ENCODE data around the gene LDLRAD3. TPM values are rescaled to one million over a fixed set of nuclear protein-coding genes. Genes with fewer than 3 reads are reported as not detected.

LDLRAD3 gene
- total RNA-seq, 1 experiment from 2014 or later: 19.0 TPM

- TF ChIP-seq REST (IDR thresholded peaks at IDR 0.05; ENCODE audit: low read depth) (no peak), TCF7L2 (IDR thresholded peaks at IDR 0.05; ENCODE audit: borderline replicate concordance, extremely low read depth, insufficient read depth, insufficient read length) (no peak), SIN3A (IDR thresholded peaks at IDR 0.05; ENCODE audit: low read depth) (no peak), CEBPB (IDR thresholded peaks at IDR 0.05; ENCODE audit: low read depth) (no peak), EZH2 (IDR thresholded peaks at IDR 0.05) (no peak), POLR2A (IDR thresholded peaks at IDR 0.05; ENCODE audit: borderline replicate concordance, extremely low read depth, insufficient read depth, insufficient read length) (no peak)
Measured at GRCh38 chr11:36035999-36036398, 92.1 kb downstream of the LDLRAD3 start (continued).

DNA sequence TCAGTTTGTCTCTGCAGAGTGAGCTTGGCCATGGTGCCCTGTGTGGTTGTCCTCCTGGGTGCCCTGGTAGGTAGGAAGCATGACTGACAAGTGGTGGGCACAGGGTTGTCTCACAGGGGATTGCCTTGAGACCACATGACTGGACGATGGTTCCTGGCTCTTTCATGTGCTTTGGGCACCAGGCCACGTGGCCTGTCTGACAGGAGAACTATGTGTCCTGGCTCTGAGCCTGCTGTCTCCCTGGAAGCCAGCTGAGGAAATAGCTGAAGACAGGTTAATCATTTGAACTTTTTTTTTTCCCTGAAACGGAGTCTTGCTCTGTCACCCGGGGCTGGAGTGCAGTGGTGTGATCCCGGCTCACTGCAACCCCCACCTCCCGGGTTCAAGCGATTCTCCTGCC is 93.2 kb downstream of the LDLRAD3 start:
- DNase-seq (ENCODE audit: low read depth, low spot score): no peak
- intact Hi-C loops (cut with micrococcal nuclease): no loop called here

More for the DNA sequence above, 93.2 kb downstream of the LDLRAD3 start:
- BruUV-seq (replicated peaks): no TSS peak
- Histone ChIP-seq H3K36me3 (ENCODE audit: control insufficient read depth in 1 of 2, insufficient read depth in 2 of 2, low read length in 2 of 2) (no peaks in the 10 kb centered on the region), H2AFZ (ENCODE audit: low read depth, low read length, poor library complexity, severe bottlenecking) (no peak overlapping the region), H3K79me2 (ENCODE audit: insufficient read depth, low read length) (no peaks in the 10 kb centered on the region), H3K4me3 (replicated peaks in 1 of 2; ENCODE audit: low read depth in 1 of 2, low read length in 2 of 2) (no peak overlapping the region), H4K20me1 (ENCODE audit: insufficient read depth) (no peaks in the 10 kb centered on the region), H3K9me3 (ENCODE audit: control insufficient read depth in 1 of 2, insufficient read depth in 1 of 2, low read depth in 1 of 2, low read length in 2 of 2) (no peaks in the 10 kb centered on the region), H3K27ac (ENCODE audit: low read depth, low read length) (no peak overlapping the region), H3K9me2 (ENCODE audit: insufficient read depth) (no peaks in the 10 kb centered on the region), H3K4me1 (ENCODE audit: control insufficient read depth in 1 of 2, insufficient read depth in 2 of 2, low read length in 2 of 2) (peaks cover 6 to 18% of the 10 kb centered on the region in 2 experiments; a peak in 3 of 4 replicates), H3K27me3 (ENCODE audit: insufficient read depth, low read length) (no peaks in the 10 kb centered on the region), H3K4me2 (ENCODE audit: low read length) (no peak overlapping the region), H3K9ac (ENCODE audit: low read length) (no peak overlapping the region)
- no peak for ATAC-seq
- ChIA-PET CTCF (interaction anchor here (1.4 to 1.6 kb wide), 2 partner anchors 20 to 229 kb away, joined by 4 read pairs; no protein-coding TSS in a partner anchor), RAD21 (ENCODE audit: low non-redundant PET in 1 of 2, low total read pairs in 2 of 2, uncharacterized antibody in 2 of 2, unreplicated experiment in 2 of 2) (no interaction called here), POLR2A (no interaction called here)
- no peak for TF ChIP-seq RAD21 (IDR thresholded peaks at IDR 0.05; ENCODE audit: low read depth)
